Stimulated activated CD8-positive, alpha-beta memory T cell treated with anti-CD3 and anti-CD28 coated beads, Interleukin-2, amount 100 ng/mL, for 48 hours (primary cell): Measurements from ENCODE around the gene CD28.
"Not testable (repeated sequence)": the region's sequence is repeated elsewhere in the genome, so short reads cannot be mapped to it uniquely, and the experiment has no call there.

ENCODE experiments used
- DNase-seq, 2 donors: peaks; one replicate each; pipeline ENCODE4 v3.0.0-alpha.2; 2020; ENCODE audit warnings: low read depth in 2 of 2

CD28 gene

DNA sequence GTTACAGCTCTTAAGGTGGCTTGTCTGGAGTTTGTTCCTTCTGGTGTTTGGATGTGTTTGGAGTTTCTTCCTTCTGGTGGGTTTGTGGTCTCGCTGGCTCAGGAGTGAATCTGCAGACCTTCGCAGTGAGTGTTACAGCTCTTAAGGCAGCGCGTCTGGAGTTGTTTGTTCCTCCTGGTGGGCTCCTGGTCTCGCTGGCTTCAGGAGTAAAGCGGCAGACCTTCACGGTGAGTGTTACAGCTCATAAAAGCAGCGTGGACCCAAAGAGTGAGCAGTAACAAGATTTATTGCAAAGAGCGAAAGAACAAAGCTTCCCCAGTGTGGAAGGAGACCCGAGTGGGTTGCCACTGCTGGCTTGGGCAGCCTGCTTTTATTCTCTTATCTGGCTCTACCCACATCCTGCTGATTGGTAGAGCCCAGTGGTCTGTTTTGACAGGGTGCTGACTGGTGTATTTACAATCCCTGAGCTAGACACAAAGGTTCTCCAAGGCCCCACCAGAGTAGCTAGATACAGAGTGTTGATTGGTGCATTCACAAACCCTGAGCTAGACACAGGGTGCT, 78.4 kb downstream of the CD28 start:
- not testable (repeated sequence) for DNase-seq

DNA sequence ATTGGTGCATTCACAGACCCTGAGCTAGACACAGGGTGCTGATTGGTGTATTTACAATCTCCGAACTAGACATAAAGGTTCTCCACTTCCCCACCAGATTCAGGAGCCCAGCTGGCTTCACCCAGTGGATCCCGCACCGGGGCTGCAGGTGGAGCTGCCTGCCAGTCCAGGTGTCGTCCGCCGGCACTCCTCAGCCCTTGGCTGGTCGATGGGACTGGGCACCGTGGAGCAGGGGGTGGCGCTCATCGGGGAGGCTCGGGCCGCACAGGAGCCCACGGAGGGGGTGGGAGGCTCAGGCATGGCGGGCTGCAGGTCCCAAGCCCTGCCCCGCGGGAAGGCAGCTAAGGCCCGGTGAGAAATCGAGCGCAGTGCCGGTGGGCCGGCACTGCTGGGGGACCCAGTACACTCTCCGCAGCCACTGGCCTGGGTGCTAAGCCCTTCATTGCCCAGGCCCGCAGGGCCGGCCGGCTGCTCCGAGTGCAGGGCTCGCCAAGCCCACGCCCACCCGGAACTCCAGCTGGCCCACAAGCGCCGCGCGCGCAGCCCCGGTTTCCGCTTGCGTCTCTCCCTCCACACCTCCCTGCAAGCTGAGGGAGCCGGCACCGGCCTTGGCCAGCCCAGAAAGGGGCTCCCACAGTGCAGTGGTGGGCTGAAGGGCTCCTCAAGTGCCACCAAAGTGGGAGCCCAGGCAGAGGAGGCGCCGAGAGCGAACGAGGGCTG, 79.1 kb downstream of the CD28 start:
- DNase-seq = not testable (repeated sequence)

DNA sequence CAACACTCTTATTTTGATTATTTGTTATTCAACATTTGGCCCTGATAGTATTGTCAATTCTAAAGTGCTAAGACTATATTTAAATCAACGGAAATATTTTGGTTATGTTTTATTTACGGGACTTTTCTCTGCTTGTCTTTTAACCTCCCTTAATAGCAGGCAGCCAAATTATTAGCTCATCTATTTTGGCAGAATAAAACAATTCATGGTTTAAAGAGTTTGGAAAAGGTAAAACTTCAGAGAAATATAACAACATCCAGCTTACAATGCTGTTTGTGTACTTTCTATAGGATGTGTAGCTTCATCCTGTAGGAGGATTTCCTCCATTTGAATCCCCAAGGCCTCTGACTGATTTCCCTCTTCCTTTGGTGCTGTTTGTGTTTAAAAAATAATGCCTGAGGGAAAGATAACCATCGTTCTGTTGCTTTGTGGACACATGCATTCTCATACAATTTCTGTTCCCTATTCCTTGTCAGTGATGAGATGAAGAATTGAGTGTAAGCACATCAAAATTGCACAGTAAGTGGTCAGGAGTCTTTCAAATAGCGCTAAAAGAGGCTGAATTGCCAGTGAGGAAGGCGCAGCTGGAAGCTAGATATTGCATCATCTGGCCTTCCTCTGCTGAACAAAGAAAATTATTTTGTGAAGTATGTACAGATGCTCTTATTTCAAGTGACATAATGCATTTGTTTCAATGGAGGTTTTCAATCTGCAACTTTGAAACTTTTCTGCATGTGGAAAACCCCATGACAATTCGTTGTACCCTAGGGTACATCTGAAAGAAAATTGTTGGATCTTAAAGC, 80.3 kb downstream of the CD28 start:
- DNase-seq = no peak

DNA sequence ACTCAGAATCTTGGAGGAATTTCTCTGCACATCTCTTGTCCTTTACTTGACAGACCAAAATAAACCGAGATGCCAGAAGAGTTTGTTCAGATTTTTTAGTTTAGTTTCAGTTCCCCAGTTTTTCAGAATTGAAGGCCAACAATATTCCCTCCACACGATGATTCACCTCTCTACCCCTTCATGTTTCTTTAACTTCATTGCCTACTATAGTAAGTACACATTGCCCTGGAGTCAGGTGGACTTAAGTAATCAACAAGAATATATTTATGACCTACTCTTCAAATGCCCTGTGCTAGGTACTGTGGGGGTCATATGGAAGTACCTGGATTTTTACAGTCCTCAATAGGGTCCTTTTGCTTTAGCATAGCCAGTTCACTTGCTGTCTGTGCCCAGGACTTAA, 81.5 kb downstream of the CD28 start:
- no peak for DNase-seq
